Esophagus squamous epithelium (tissue), 5 donors: ENCODE results near the gene C10orf53. TPM values are rescaled to one million over a fixed set of nuclear protein-coding genes. Genes with fewer than 3 reads are reported as not detected.

Experiments used
- DNase-seq: peaks from one replicate; lab custom pipeline; 2025; lab: John Stamatoyannopoulos, UW
- H3K27ac ChIP-seq, 4 donors: fragments of 200-600 bp; sonication (generic); one replicate each; pipeline ENCODE4 v1.5.1; 2016 to 2019; ENCODE audit warnings: mild to moderate bottlenecking in 1 of 4
- H3K27me3 ChIP-seq, 4 donors: fragments of 200-600 bp; sonication (generic); 1 replicate in 3 of 4; 2 replicates in 1 of 4; pipeline versions ENCODE4 v1.5.1 to v1.6.0; 2017 to 2021; ENCODE audit warnings: antibody characterized with exemption in 1 of 4
- H3K36me3 ChIP-seq, 3 donors: fragments of 200-600 bp; sonication (generic); one replicate each; pipeline ENCODE4 v1.5.1; 2016 to 2019
- H3K4me1 ChIP-seq, 3 donors: fragments of 200-600 bp; sonication (generic); one replicate each; pipeline ENCODE4 v1.5.1; 2017 to 2019
- H3K4me3 ChIP-seq, 4 donors: fragments of 200-600 bp; sonication (generic); 1 replicate in 3 of 4; 2 replicates in 1 of 4; pipeline ENCODE4 v1.5.1; 2016 to 2019; ENCODE audit warnings: mild to moderate bottlenecking in 2 of 4, moderate library complexity in 1 of 4
- H3K9me3 ChIP-seq, 3 donors: fragments of 200-600 bp; sonication (generic); one replicate each; pipeline ENCODE4 v1.5.1; 2016 to 2019
- CTCF ChIP-seq, 6 experiments: fragments of 450-650 bp in 4 of 6; fragments of 200-600 bp in 2 of 6; sonication (generic) in 2 of 6; IDR thresholded peaks; one replicate each; pipeline ENCODE4 v1.5.1; 2016 to 2019; ENCODE audit warnings: antibody characterized with exemption in 6 of 6, mild to moderate bottlenecking in 4 of 6, moderate library complexity in 4 of 6
- POLR2A ChIP-seq, 4 donors: fragments of 450-650 bp; IDR thresholded peaks; one replicate each; pipeline ENCODE4 v1.6.1; 2017; ENCODE audit warnings: antibody characterized with exemption in 4 of 4, mild to moderate bottlenecking in 4 of 4, moderate library complexity in 3 of 4
- WGBS, 2 donors: methylation state at CpG; one replicate each; pipeline ENCODE4 v1.1.5; 2018; 5-methylcytosine and 5-hydroxymethylcytosine counted together
- intact Hi-C: fragments of 100-400 bp; cut with DNase I; formaldehyde crosslinking; loops from one replicate; pipeline ENCODE4 v1.15.0; 2022
- total RNA-seq, 4 donors: library from RNA; depleted of rRNA; stranded (reverse); fragments of >200 nt; gene quantifications; one replicate each; pipeline ENCODE4 v1.1.0, GENCODE V29; 2016
- donor health status: DM: yes; HTN: yes; CAD: no.

Gene C10orf53
- total RNA-seq, 4 donors from 2014 or later, result not detected

- Histone ChIP-seq H3K9me3 (no peaks in the 10 kb centered on the region), H3K27me3 (peaks cover 0 to 43% (median 3%) of the 10 kb centered on the region in 4 donors), H3K4me1 (no peaks in the 10 kb centered on the region), H3K27ac (no peak overlapping the region), H3K4me3 (no peak overlapping the region), H3K36me3 (no peaks in the 10 kb centered on the region)
- intact Hi-C loops, result no loop called here
- WGBS, 2 donors, result 63 to 72% methylated on average over 4 of the region's 6 CpGs
- no peak for TF ChIP-seq POLR2A (IDR thresholded peaks at IDR 0.05)
- no peak for DNase-seq
Measured at GRCh38 chr10:49694466-49694865, 15.0 kb downstream of the C10orf53 start.

GRCh38 chr10:49696311-49696710 lies 16.9 kb downstream of the C10orf53 start:
- no peaks in the 10 kb centered on the region for H3K36me3 ChIP-seq
- no peaks in the 10 kb centered on the region for H3K4me1 ChIP-seq
- WGBS, 2 donors, result 61 to 74% methylated on average over 4 to 5 of the region's 7 CpGs
- H3K9me3 ChIP-seq, result no peaks in the 10 kb centered on the region
- no peak for TF ChIP-seq CTCF (IDR thresholded peaks at IDR 0.05)
- TF ChIP-seq POLR2A (IDR thresholded peaks at IDR 0.05), result no peak
- H3K27me3 ChIP-seq, result peaks cover 0 to 24% (median 2%) of the 10 kb centered on the region in 4 donors
- no peak overlapping the region for H3K4me3 ChIP-seq
- intact Hi-C loops, result no loop called here
- H3K27ac ChIP-seq, result no peak overlapping the region
- DNase-seq, result no peak

- TF ChIP-seq CTCF (IDR thresholded peaks at IDR 0.05), result no peak
- TF ChIP-seq POLR2A (IDR thresholded peaks at IDR 0.05), result no peak
- Histone ChIP-seq H3K36me3 (no peaks in the 10 kb centered on the region), H3K9me3 (no peaks in the 10 kb centered on the region), H3K4me3 (no peak overlapping the region), H3K27ac (no peak overlapping the region), H3K27me3 (peaks cover 0 to 9% (median 0%) of the 10 kb centered on the region in 4 donors), H3K4me1 (no peaks in the 10 kb centered on the region)
- DNase-seq, result no peak
- WGBS, 2 donors, result 74 to 78% methylated on average over 6 to 9 of the region's 9 CpGs
- intact Hi-C loops, result no loop called here
Measured at GRCh38 chr10:49698679-49699078, 19.2 kb downstream of the C10orf53 start.

- intact Hi-C loops, result no loop called here
- DNase-seq, result no peak
- H3K9me3 ChIP-seq, result no peaks in the 10 kb centered on the region
- peaks cover 0 to 5% (median 0%) of the 10 kb centered on the region in 4 donors for H3K27me3 ChIP-seq
- H3K36me3 ChIP-seq, result no peaks in the 10 kb centered on the region
- TF ChIP-seq CTCF (IDR thresholded peaks at IDR 0.05) (no peak), POLR2A (IDR thresholded peaks at IDR 0.05) (no peak)
- no peaks in the 10 kb centered on the region for H3K4me1 ChIP-seq
- H3K27ac ChIP-seq, result no peak overlapping the region
- WGBS, 2 donors, result 85% methylated on average over 2 of the region's 3 CpGs; no CpG with 5 or more reads in 1 of the 2 donors
- no peak overlapping the region for H3K4me3 ChIP-seq
Measured at GRCh38 chr10:49700211-49700610, 20.8 kb downstream of the C10orf53 start.

- no peaks in the 10 kb centered on the region for H3K9me3 ChIP-seq
- no peak overlapping the region for H3K27ac ChIP-seq
- no peak for TF ChIP-seq CTCF (IDR thresholded peaks at IDR 0.05)
- no peak for TF ChIP-seq POLR2A (IDR thresholded peaks at IDR 0.05)
- H3K4me3 ChIP-seq, result no peak overlapping the region
- H3K36me3 ChIP-seq, result no peaks in the 10 kb centered on the region
- no peaks in the 10 kb centered on the region for H3K4me1 ChIP-seq
- intact Hi-C loops, result no loop called here
- H3K27me3 ChIP-seq, result peaks cover 0 to 5% (median 0%) of the 10 kb centered on the region in 4 donors
- 11 to 14% methylated on average over 3 of the region's 3 CpGs for WGBS, 2 donors
- DNase-seq, result no peak
Measured at GRCh38 chr10:49700997-49701396, 21.5 kb downstream of the C10orf53 start.

- Histone ChIP-seq H3K4me3 (no peak overlapping the region), H3K27me3 (peaks cover 0 to 5% (median 0%) of the 10 kb centered on the region in 4 donors), H3K36me3 (no peaks in the 10 kb centered on the region), H3K4me1 (no peaks in the 10 kb centered on the region), H3K9me3 (no peaks in the 10 kb centered on the region), H3K27ac (no peak overlapping the region)
- DNase-seq, result no peak
- intact Hi-C loops, result no loop called here
- 69 to 73% methylated on average over 3 of the region's 3 CpGs for WGBS, 2 donors
- TF ChIP-seq POLR2A (IDR thresholded peaks at IDR 0.05) (no peak), CTCF (IDR thresholded peaks at IDR 0.05) (no peak)
Measured at GRCh38 chr10:49707585-49707984, 28.1 kb downstream of the C10orf53 start.
